Measurements from ENCODE around the gene TRIM10.
"Not testable (repeated sequence)": the region's sequence is repeated elsewhere in the genome, so short reads cannot be mapped to it uniquely, and the experiment has no call there.

The TRIM10 gene

GRCh38 chr6:30152910-30153610 is 8.0 kb downstream of the TRIM10 start:
- DNase-seq, result no peak

- no peak for DNase-seq
Observed at GRCh38 chr6:30152016-30152673, 8.9 kb downstream of the TRIM10 start.

- no peak for DNase-seq
Observed at GRCh38 chr6:30151580-30151979, 9.4 kb downstream of the TRIM10 start.

- no peak for DNase-seq
Observed at GRCh38 chr6:30150671-30151395, 10.2 kb downstream of the TRIM10 start.

- DNase-seq, result no peak
Observed at GRCh38 chr6:30149858-30150550, 11.0 kb downstream of the TRIM10 start.

- no peak for DNase-seq
Observed at GRCh38 chr6:30149234-30149633, 11.8 kb downstream of the TRIM10 start.

GRCh38 chr6:30147096-30147495 is 13.9 kb downstream of the TRIM10 start:
- no peak for DNase-seq

GRCh38 chr6:30145818-30146217 is 15.2 kb downstream of the TRIM10 start:
- DNase-seq, result no peak

GRCh38 chr6:30144811-30145210 is 16.2 kb downstream of the TRIM10 start:
- DNase-seq, result no peak

GRCh38 chr6:30143780-30144179 is 17.2 kb downstream of the TRIM10 start:
- DNase-seq, result no peak

- no peak for DNase-seq
Observed at GRCh38 chr6:30142665-30143064, 18.3 kb downstream of the TRIM10 start.

GRCh38 chr6:30140240-30140639 is 20.8 kb downstream of the TRIM10 start:
- DNase-seq, result not testable (repeated sequence)

GRCh38 chr6:30136570-30137286 is 24.3 kb downstream of the TRIM10 start:
- peak; percentile 60 for DNase-seq

GRCh38 chr6:30135757-30136156 is 25.3 kb downstream of the TRIM10 start, which contains the start of gene TRIM40:
Gene TRIM40 (plus strand): TSS chr6:30136140. CDS start chr6:30137037, 897 bp downstream.
- DNase-seq, result no peak

GRCh38 chr6:30135147-30135546 is 25.9 kb downstream of the TRIM10 start:
- DNase-seq, result no peak

- no peak for DNase-seq
Observed at GRCh38 chr6:30131947-30132497, 29.0 kb downstream of the TRIM10 start.

GRCh38 chr6:30130887-30131862 is 29.8 kb downstream of the TRIM10 start:
- peak; percentile 82 for DNase-seq

- DNase-seq, result no peak
Observed at GRCh38 chr6:30130179-30130679, 30.8 kb downstream of the TRIM10 start.

- DNase-seq, result no peak
Observed at GRCh38 chr6:30129265-30130178, 31.5 kb downstream of the TRIM10 start.

Data from activated CD4-positive, alpha-beta T cell treated with anti-CD3 and anti-CD28 coated beads, Interleukin-2, amount 50 U/mL, for 16 hours (primary cell).